HG03039 (cell line): ENCODE data around the gene KRT73.

Experiments
- ATAC-seq: cut with Tn5 transposase; IDR thresholded peaks from one replicate; pipeline ENCODE4 v1.9.1; 2021; ENCODE audit warnings: mild to moderate bottlenecking, moderate library complexity; ENCODE audit not compliant: unreplicated experiment

Gene KRT73

GRCh38 chr12:52618216-52618615, at the start of gene KRT73:
TSS of gene KRT73 (minus strand) at chr12:52618559. CDS start at chr12:52618524, 35 bp downstream.
- no peak for ATAC-seq

- no peak for ATAC-seq
Measured at GRCh38 chr12:52667931-52668330, 49.6 kb upstream of the KRT73 start.

DNA sequence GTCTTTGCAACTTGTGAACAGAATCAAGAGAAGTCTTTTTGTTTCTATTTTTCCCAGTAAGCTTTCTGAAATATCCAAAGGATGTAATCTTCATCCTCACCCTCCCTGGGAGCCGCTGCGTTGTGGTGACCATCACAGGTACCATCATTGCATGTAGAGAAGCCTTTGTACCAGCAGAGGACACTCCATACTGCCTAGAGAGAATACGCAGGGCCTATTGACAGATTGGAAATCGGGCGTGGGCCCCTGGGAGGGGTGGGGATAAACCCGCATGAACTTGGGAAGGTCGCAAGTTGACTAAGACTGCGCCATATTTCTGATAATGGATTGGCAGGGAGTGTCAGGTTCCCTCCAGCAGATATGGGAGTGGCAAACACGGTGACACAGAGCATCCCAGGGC, 49.1 kb upstream of the KRT73 start:
- no peak for ATAC-seq

GRCh38 chr12:52666471-52666870, 48.1 kb upstream of the KRT73 start:
- no peak for ATAC-seq

GRCh38 chr12:52663420-52663819, 45.1 kb upstream of the KRT73 start:
- no peak for ATAC-seq

GRCh38 chr12:52662918-52663229, 44.5 kb upstream of the KRT73 start:
- no peak for ATAC-seq

GRCh38 chr12:52662093-52662917, 43.9 kb upstream of the KRT73 start:
- ATAC-seq: no peak

DNA sequence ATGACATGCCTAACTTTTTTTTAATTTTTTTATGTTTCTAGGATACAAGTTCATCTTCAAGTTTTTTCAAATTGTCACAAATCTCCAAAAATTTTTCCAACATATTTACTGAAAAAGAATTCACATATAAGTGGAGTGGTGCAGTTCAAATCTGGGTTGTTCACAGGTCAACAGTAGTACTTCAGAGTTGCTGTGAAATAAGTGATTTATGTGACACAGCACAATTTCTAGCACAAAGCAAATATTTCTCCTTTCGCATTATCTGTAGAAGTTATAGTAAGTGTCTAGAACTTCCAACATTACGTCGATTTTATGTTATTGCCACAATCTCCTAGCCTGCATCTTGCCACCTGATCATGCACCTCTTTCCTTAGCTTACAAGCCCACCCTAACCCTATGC, 43.3 kb upstream of the KRT73 start:
- no peak for ATAC-seq

DNA sequence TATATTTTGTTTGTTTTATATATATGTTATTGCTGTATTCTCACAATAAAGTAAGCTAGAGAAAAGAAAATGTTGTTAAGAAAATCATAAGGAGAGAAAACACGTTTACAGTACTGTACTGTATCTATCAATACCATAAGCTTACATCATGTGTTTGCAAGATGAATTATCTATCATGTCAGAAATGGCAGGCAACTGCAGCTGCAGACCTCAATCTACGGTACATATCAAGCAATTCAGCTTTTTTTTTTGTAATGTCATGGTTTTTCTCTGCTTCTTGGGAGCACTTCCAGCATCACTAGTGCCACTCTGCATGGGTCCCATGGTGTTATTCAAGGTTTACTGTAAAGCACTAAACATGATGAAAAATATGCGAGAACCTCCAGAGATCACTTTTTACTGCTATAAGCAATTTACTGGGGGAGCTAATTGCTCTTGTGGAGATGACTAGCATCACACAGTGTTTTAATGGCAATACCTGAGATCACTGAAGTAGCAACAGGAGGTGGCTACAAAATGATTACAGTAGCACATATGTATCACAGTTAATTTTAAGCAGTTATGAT, 42.7 kb upstream of the KRT73 start:
- no peak for ATAC-seq

- ATAC-seq: no peak
Measured at GRCh38 chr12:52659951-52660350, 41.6 kb upstream of the KRT73 start.

- ATAC-seq: no peak
Measured at GRCh38 chr12:52659395-52659794, 41.0 kb upstream of the KRT73 start.

- ATAC-seq: no peak
Measured at GRCh38 chr12:52658196-52658595, 39.8 kb upstream of the KRT73 start.

DNA sequence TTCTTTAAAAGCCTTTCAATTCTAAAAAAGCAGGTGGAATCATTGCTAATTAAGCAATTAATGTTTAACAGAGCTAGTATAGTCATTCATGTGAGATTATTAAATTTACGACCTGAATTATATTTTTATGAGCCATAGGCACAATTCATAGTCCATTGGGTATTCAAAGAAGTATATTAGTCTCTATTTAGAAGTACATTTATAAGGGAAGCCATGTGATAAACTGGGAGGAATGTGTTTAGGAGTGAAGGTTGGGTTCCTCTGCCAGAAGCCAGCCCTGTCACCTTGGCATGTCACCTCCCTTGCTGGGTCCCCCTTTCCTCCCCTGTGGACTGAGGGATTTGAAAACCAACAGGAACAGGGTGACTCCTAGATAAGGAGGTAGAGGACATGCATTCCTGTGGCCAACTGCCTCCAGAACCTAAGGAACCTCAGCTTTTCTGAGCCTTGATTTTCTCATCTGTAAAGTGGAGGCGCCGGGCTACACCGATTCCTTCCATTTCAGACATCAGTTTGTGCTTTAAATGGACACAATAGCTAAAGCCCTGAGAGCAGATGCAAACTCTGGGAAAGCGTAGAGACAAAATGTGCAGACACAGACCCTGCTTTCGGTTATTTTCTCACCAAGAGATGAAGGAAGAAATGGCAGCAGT, 39.0 kb upstream of the KRT73 start:
- ATAC-seq: no peak

DNA sequence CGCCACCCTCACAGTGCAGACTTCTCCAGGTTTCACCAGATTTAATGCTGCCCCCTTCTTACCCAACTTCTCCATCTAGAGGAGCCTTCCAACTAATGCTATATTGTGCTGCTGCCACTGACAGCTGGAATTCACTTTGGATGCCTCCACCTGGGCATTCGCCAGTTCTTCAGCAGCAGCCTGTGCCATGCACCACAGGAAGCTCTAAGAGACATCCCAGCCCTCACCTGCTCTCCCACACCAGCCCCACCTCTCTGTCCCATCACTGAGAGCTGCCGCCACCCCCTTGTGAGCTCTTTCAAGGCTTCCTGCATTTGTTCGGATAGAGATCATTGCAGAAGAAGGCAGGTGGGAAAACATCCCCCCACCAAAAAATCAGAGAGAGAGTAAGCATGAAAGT, 38.3 kb upstream of the KRT73 start:
- no peak for ATAC-seq

DNA sequence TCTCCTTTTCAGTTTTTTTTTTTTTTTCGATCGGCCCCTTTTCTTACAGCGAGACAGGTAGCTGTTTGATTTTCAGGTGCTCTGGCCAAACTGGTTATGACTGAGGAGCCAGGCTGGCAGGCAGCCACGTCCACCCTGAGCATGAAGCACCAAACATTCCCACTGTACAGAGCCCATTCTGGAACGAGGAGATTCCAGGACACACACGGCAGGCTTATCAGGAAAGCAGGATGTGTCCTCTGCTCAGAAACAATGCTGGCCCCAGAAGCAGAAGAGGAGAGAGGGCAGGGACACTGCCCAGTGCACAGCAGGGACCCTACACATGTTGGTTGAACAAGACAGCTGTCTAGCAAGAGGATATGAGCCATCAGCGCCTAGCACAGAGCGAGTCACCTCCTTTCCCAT, 37.4 kb upstream of the KRT73 start:
- no peak for ATAC-seq

DNA sequence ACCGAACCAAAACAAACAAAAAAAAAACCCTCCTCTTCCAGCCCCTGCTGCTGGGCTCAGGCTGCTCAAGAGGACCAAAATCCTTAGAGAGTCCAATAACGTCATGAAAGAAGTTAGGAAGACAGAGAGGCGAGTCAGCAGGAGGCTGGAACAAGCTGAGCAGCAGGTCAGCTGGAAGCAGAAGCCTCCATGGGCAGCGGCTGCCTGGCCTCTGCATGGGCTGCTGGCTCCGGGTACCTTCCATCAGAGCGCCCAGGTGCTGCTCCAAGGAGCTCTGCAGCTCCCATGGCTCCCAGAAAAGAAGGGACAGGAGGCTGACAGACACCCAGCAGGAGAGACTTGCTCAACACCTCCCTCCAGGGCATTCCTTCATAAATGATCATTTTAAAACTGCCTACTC, 36.9 kb upstream of the KRT73 start:
- ATAC-seq: no peak

DNA sequence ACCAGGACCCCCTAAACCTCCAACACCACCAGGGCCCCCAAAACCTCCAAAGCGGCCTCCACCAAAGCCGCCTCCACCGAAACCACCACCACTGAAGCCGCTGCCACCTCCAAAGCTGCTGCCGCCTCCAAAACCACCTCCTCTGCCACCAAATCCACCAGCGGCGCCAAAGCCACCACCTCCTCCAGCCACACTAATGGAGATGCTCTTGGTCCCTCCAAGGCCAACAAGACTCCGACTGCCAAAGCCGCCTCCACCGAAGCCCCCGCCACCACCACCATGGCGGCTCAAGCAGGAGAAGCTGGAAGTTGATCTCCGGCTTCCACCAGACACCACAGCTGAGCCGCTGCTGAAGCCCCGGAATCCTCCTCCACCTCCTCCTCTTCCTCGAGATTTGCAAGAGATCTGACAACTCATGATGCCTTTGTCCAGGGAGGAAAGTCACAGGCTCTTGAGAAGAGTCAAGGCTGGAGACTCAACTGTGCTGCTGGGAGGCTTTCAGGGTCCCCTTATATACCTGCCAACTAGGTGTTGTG, 33.4 kb upstream of the KRT73 start, which contains the start of gene KRT2:
KRT2 (minus strand) TSS at position 486 of the 536 bp plus-strand sequence; CDS start at position 417, 69 bp downstream.
- ATAC-seq: no peak

- no peak for ATAC-seq
Measured at GRCh38 chr12:52650520-52651081, 32.2 kb upstream of the KRT73 start.

DNA sequence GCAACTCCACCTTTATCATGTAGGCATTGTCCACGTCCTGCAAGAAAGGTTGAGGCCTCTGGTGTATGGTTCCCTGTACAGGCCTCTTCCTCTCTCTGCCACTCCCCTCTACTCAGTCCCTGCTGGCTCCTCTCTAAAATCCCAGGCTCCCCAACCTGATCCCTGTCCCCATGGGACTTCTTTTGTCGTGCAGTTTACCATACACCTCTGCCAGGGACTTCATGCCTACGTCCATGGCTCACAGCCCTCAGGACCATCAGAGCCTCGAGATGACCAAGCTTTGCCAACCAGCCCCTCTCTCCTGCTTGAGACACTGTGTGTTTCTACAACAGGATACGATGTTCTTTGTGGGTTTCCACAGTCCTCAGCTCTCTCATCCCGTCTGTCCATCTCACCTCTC, 30.7 kb upstream of the KRT73 start:
- no peak for ATAC-seq

GRCh38 chr12:52648012-52648550, 29.7 kb upstream of the KRT73 start:
- ATAC-seq: no peak

GRCh38 chr12:52647601-52648000, 29.2 kb upstream of the KRT73 start:
- no peak for ATAC-seq
